B cell (primary cell): ENCODE data around the gene PRKCH. TPM values are rescaled to one million over a fixed set of nuclear protein-coding genes. Genes with fewer than 3 reads are reported as not detected.

Source experiments
- ATAC-seq: fragments of 200-7000 bp; cut with Tn5 transposase; one replicate; pipeline ENCODE4 v1.10.0; 2021; ENCODE audit warnings: low read depth, mild to moderate bottlenecking, moderate number of reproducible peaks, moderate library complexity
- CTCF ChIA-PET: fragments of 350-600 bp; sonication (Branson Sonifier 250); formaldehyde crosslinking; loops from one replicate; lab custom pipeline; 2021; ENCODE audit warnings: antibody characterized with exemption, inconsistent platforms; lab: Charles Lee
- POLR2A ChIA-PET: fragments of 350-600 bp; sonication (Branson Sonifier 250); formaldehyde crosslinking; loops from one replicate; lab custom pipeline; 2021; ENCODE audit warnings: antibody characterized with exemption; lab: Charles Lee
- DNase-seq: peaks from one replicate; pipeline ENCODE4 v3.0.0; 2013
- H2AFZ ChIP-seq: 2 replicates; pipeline ENCODE4 v1.6.1; 2012; ENCODE audit warnings: mild to moderate bottlenecking, low read depth, low read length; ENCODE audit not compliant: insufficient read depth, poor library complexity, severe bottlenecking
- H3K27ac ChIP-seq, 2 donors: 1 replicate in 1 of 2; 2 replicates in 1 of 2; pipeline ENCODE4 v1.5.1; 2012 to 2013; ENCODE audit warnings: low read length in 2 of 2, mild to moderate bottlenecking in 2 of 2, moderate library complexity in 1 of 2
- H3K27me3 ChIP-seq, 4 experiments: fragments of 200-600 bp in 1 of 4; sonication (generic) in 1 of 4; replicated peaks in 1 of 4; 1 replicate in 2 of 4; 2 replicates in 2 of 4; pipeline versions ENCODE4 v1.6.1 to v1.7.0; 2013 to 2016; ENCODE audit warnings: low read length in 3 of 4, mild to moderate bottlenecking in 2 of 4, mixed read lengths in 1 of 4, moderate library complexity in 1 of 4; ENCODE audit not compliant: insufficient read depth in 4 of 4, control insufficient read depth in 3 of 4; ENCODE audit errors: control extremely low read depth in 1 of 4
- H3K36me3 ChIP-seq, 2 experiments: replicated peaks in 1 of 2; 1 replicate in 1 of 2; 2 replicates in 1 of 2; pipeline versions ENCODE4 v1.6.1 to v1.7.1; 2013; ENCODE audit warnings: low read length in 1 of 2; ENCODE audit not compliant: insufficient read depth in 2 of 2, control insufficient read depth in 1 of 2; ENCODE audit errors: control extremely low read depth in 1 of 2, extremely low read depth in 1 of 2
- H3K4me1 ChIP-seq, 2 donors: fragments of 200-600 bp in 1 of 2; sonication (generic) in 1 of 2; 1 replicate in 1 of 2; 2 replicates in 1 of 2; pipeline versions ENCODE4 v1.5.1 to v1.6.1; 2013 to 2017; ENCODE audit warnings: low read length in 2 of 2; ENCODE audit not compliant: control insufficient read depth in 2 of 2, insufficient read depth in 2 of 2
- H3K4me2 ChIP-seq: replicated peaks from 2 replicates; pipeline ENCODE3; 2012; ENCODE audit warnings: mild to moderate bottlenecking, low read depth, low read length; ENCODE audit not compliant: poor library complexity, severe bottlenecking
- H3K4me3 ChIP-seq, 5 experiments: fragments of 200-600 bp in 1 of 5; sonication (generic) in 1 of 5; 1 replicate in 3 of 5; 2 replicates in 2 of 5; pipeline versions ENCODE4 v1.5.1 to v1.7.0; 2011 to 2016; ENCODE audit warnings: low read length in 4 of 5, mild to moderate bottlenecking in 4 of 5, low read depth in 2 of 5, control low read depth in 1 of 5, moderate library complexity in 1 of 5; ENCODE audit not compliant: insufficient read depth in 1 of 5; ENCODE audit errors: control extremely low read depth in 1 of 5, extremely low read depth in 1 of 5
- H3K79me2 ChIP-seq: fragments of 200-600 bp; sonication (generic); one replicate; pipeline ENCODE4 v1.6.0; 2016; ENCODE audit warnings: low read length; ENCODE audit not compliant: control insufficient read depth, insufficient read depth
- H3K9ac ChIP-seq: fragments of 200-600 bp; sonication (generic); 2 replicates; pipeline ENCODE4 v1.6.1; 2017; ENCODE audit warnings: mild to moderate bottlenecking, low read length, moderate library complexity
- H3K9me3 ChIP-seq, 3 donors: one replicate each; pipeline versions ENCODE4 v1.6.1 to v1.7.1; 2013; ENCODE audit warnings: low read length in 2 of 3; ENCODE audit not compliant: control insufficient read depth in 2 of 3, insufficient read depth in 1 of 3; ENCODE audit errors: control extremely low read depth in 1 of 3
- H4K20me1 ChIP-seq: 2 replicates; pipeline ENCODE4 v1.6.0; 2012; ENCODE audit warnings: mild to moderate bottlenecking, low read length; ENCODE audit not compliant: insufficient read depth, control insufficient read depth, poor library complexity, severe bottlenecking
- H3K27ac Mint-ChIP-seq: one replicate; pipeline ENCODE4 v1.8.0; 2021; ENCODE audit warnings: mixed read lengths
- H3K27me3 Mint-ChIP-seq: one replicate; pipeline ENCODE4 v1.8.0; 2021; ENCODE audit warnings: mixed read lengths
- H3K4me1 Mint-ChIP-seq: one replicate; pipeline ENCODE4 v1.8.0; 2021; ENCODE audit warnings: mixed read lengths
- H3K4me3 Mint-ChIP-seq: one replicate; pipeline ENCODE4 v1.8.0; 2021; ENCODE audit warnings: mixed read lengths
- H3K9me3 Mint-ChIP-seq: one replicate; pipeline ENCODE4 v1.8.0; 2022; ENCODE audit warnings: mixed read lengths; ENCODE audit not compliant: insufficient read depth
- CTCF ChIP-seq: fragments of 200-600 bp; IDR thresholded peaks from one replicate; pipeline ENCODE4 v1.8.0; 2022; ENCODE audit warnings: antibody characterized with exemption, mild to moderate bottlenecking
- EZH2 ChIP-seq: IDR thresholded peaks from 2 replicates; pipeline ENCODE4 v1.6.1; 2012; ENCODE audit warnings: borderline replicate concordance, low read depth, mild to moderate bottlenecking, moderate library complexity, low read length; ENCODE audit not compliant: insufficient read depth, poor library complexity, severe bottlenecking
- WGBS: methylation state at CpG from one replicate; pipeline ENCODE4 v1.1.5; 2013; ENCODE audit warnings: missing lambda C conversion rate; ENCODE audit not compliant: insufficient coverage; 5-methylcytosine and 5-hydroxymethylcytosine counted together
- intact Hi-C: fragments of 100-400 bp; cut with micrococcal nuclease; formaldehyde crosslinking; loops from one replicate; pipeline ENCODE4 v1.10.0; 2022
- polyA plus RNA-seq: library from polyadenylated mRNA; depleted of rRNA; stranded (reverse); fragments of >200 nt; gene quantifications from 2 replicates; pipeline ENCODE4 v1.2.3, GENCODE V29; 2012
- total RNA-seq, 2 donors: library from RNA; stranded (reverse); fragments of 120-200 nt in 1 of 2; gene quantifications; 1 replicate in 1 of 2; 2 replicates in 1 of 2; pipeline versions ENCODE4 v1.2.3 to v1.2.4, GENCODE V29; 2013 to 2022

The PRKCH gene
- total and polyA plus RNA-seq, 2 donors (not counting 1 experiment from before 2014, with no cell fraction given), result 2.0 to 5.0 TPM

- TF ChIP-seq EZH2 (no peak), CTCF (no peak)
- Histone ChIP-seq H3K9me3 (peaks cover 0 to 17% (median 0%) of the 10 kb centered on the region in 3 donors), H3K79me2 (no peaks in the 10 kb centered on the region), H3K4me2 (no peak overlapping the region), H2AFZ (no peak overlapping the region), H3K27me3 (peaks cover 0 to 3% (median 0%) of the 10 kb centered on the region in 4 experiments), H3K4me3 (no peak overlapping the region), H3K27ac (no peak overlapping the region), H3K4me1 (no peaks in the 10 kb centered on the region), H3K9ac (no peak overlapping the region), H4K20me1 (no peaks in the 10 kb centered on the region), H3K36me3 (no peaks in the 10 kb centered on the region)
- H3K4me1 Mint-ChIP-seq, result no peaks in the 10 kb centered on the region
- 88% methylated on average over 1 of the region's 2 CpGs for WGBS
- H3K27me3 Mint-ChIP-seq, result peaks cover 10% of the 10 kb centered on the region
- ATAC-seq (no peak), DNase-seq (no peak)
- no peak overlapping the region for H3K4me3 Mint-ChIP-seq
- ChIA-PET POLR2A (no interaction called here), CTCF (interaction anchor here (1.0 kb wide), 1 partner anchor 410 kb away, joined by 4 read pairs; no protein-coding TSS in a partner anchor)
- H3K27ac Mint-ChIP-seq, result no peak overlapping the region
- intact Hi-C loops, result no loop called here
- H3K9me3 Mint-ChIP-seq, result peaks cover 5% of the 10 kb centered on the region
These were observed 106.9 kb downstream of the PRKCH start for GRCh38 chr14:61428261-61428660.

GRCh38 chr14:61429316-61429715 is 107.9 kb downstream of the PRKCH start:
- H3K4me1 ChIP-seq, result no peaks in the 10 kb centered on the region
- CTCF ChIA-PET, result interaction anchor here (1.0 kb wide), 1 partner anchor 408 kb away, joined by 4 read pairs; no protein-coding TSS in a partner anchor
- H3K36me3 ChIP-seq, result no peaks in the 10 kb centered on the region
- intact Hi-C loops, result no loop called here
- no peaks in the 10 kb centered on the region for H3K4me1 Mint-ChIP-seq
- no peak overlapping the region for H3K9ac ChIP-seq
- H3K4me3 ChIP-seq, result no peak overlapping the region
- H3K9me3 Mint-ChIP-seq, result peaks cover 5% of the 10 kb centered on the region
- POLR2A ChIA-PET, result no interaction called here
- no peaks in the 10 kb centered on the region for H4K20me1 ChIP-seq
- H3K27me3 Mint-ChIP-seq, result peaks cover 14% of the 10 kb centered on the region
- no peaks in the 10 kb centered on the region for H3K79me2 ChIP-seq
- H2AFZ ChIP-seq, result no peak overlapping the region
- no peak for DNase-seq
- no peak overlapping the region for H3K4me2 ChIP-seq
- H3K27ac ChIP-seq, result no peak overlapping the region
- TF ChIP-seq EZH2 (no peak), CTCF (no peak)
- H3K27me3 ChIP-seq, result peaks cover 0 to 3% (median 0%) of the 10 kb centered on the region in 4 experiments
- ATAC-seq, result no peak
- no peak overlapping the region for H3K27ac Mint-ChIP-seq
- no CpG with 5 or more reads among the region's 2 CpGs for WGBS
- H3K9me3 ChIP-seq, result peaks cover 0 to 17% (median 0%) of the 10 kb centered on the region in 3 donors
- no peak overlapping the region for H3K4me3 Mint-ChIP-seq
